ELF-1 (cell line): ENCODE data around the gene MEA1.

Experiments used
- DNase-seq: peaks from one replicate; pipeline ENCODE4 v3.0.0-alpha.2; 2016; ENCODE audit warnings: low read depth, low spot score

MEA1 gene

DNA sequence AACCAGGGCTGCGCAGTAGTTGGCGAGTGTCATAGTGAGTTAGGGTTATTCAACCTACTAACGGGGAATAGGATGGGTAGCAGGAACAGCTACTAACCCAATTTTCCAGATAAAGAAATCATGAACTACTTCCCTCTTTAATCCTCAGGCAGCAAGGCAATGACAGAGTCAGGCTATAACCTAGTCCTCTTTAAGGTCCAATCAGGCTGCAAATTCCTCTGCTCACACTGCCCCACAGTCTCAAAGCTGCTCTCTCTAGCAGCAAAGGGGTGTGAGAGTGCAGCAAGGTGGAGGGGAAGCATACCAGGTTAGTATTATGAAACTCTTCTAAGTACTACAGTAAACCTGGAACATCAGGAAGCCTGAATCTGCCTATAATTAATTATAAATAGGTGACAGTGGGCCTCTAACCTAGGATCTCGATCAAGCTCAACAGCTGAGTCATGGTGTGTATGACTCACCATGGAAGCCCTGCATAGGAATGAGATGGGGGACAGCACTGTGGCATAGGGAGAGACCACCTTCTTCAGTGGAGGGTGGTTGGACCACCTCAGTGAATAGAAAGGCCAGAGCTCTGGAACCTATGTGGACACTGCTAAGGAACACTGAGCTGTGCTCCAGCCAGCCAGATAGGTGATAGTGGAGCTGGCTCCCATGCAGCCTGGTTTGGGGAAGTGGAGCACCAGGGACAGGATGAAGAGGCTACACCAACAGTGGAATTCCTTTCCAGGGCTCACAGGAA lies 42.7 kb downstream of the MEA1 start:
- peak; percentile 13 for DNase-seq

GRCh38 chr6:42969934-42970333 lies 43.8 kb downstream of the MEA1 start:
- DNase-seq = peak; percentile 15

GRCh38 chr6:42969431-42969830 lies 44.3 kb downstream of the MEA1 start:
- DNase-seq = peak; percentile 23

DNA sequence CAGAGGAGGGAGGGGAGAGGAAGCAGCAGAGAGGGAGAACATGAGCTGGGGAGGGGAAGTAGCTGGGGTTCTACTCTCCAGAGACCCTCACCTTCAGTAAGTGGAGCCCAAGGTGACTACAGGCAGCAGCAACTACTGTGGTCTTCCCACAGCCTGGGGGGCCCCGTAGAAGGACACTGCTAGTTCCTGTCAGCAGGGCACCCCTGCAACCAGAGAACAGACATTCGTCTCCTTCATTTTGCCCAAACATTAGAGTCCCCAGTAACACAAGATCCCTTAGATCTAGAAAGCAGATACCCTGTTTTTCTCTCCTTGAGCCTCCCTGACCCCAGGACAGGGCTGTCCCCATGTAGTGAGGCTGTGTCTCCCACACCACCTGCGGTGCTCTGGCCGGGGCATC lies 45.0 kb downstream of the MEA1 start:
- DNase-seq = no peak

DNA sequence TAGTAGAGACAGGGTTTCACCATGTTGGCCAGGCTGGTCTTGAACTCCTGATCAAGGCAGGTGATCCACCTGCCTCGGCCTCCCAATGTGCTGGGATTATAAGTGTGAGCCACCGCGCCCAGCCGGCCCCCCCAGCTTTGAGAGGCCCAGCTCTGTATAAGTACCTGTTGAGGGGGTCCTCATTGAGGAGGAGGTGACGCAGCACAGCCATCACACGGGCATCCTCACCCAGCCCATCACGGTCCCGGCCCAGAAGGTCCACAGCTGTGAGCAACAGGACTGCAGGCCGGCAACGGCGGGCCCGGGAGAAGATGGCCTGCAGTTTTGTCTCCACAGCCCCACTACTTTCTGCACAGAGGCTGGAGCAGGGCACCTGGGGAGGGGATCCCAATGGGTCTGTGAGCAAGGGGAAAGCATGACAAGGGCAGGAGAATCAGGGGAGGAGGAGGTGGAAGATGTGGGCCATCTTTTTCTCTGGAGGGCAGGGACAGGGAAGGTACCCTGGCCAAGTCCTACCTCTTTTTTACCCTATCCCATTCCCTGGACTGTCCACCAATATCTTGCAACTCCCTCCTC lies 45.5 kb downstream of the MEA1 start:
- no peak for DNase-seq

DNA sequence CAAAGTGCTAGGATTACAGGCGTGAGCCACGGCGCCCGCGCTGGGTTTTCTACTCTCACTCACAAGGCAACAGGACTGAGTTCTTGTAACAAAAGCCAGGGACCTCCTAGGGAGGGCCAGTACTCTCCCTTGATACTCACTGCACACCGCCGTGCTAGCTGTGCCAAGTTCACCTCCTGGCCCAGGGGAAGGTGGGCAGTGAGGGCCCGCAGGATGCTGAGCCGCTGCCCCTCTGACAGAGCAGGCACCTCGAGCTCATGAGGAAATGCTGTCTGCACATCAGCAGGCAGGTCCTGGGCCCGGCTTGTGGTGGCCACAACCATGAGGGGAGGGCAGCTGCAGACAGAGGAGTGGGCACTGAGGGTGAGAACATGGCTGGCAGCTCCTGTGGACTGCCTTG lies 46.5 kb downstream of the MEA1 start:
- DNase-seq = no peak

DNA sequence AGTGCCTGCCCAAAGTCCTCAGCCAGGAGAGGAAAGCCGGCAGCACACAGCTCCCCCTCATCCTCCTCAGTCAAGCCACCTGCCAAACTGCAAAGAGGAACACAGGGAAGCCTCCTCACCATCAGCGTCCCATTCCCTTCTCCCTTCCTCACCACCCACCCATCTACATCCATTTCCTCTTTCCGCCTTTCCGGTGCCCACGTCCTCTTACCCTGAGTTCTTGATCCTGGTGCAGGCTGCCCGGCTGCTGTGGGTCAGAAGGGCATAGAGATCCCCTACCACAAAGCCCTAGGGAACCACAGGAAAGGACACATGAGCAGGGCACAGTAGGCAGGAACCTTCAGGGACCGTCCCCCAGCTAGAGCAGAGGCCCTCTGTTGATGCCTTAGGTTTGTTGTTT lies 47.2 kb downstream of the MEA1 start:
- DNase-seq = no peak

GRCh38 chr6:42963855-42964605 lies 49.7 kb downstream of the MEA1 start:
- DNase-seq = peak; percentile 89

DNA sequence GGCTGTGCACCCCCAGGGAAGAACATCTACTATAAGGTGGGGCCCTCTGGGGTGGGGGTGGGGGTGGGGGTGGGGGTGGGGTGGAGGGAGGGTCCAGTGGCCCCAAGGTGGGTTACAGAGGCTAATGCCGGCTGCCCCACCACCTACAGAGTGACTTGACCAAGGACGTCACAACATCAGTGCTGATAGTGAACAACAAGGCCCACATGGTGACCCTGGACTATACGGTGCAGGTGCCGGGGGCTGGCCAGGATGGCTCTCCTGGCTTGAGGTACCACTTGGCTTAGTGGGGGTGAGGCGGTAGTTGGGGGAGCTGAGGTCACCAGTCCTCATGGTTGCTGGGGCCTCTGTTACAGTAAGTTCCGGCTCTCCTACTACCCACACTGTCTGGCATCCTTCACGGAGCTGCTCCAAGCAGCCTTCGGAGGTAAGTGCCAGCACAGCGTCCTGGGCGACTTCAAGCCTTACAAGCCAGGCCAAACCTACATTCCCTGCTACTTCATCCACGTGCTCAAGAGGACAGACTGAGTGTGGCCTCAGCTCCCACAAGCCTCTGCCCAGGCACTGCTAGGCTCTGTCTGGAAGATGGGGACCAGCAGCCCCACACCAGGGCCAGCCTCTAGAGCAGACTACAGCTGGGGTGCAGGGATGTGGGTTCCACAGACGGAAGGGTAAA lies 50.4 kb downstream of the MEA1 start:
- no peak for DNase-seq

GRCh38 chr6:42962502-42963178 lies 51.1 kb downstream of the MEA1 start:
- DNase-seq = no peak

DNA sequence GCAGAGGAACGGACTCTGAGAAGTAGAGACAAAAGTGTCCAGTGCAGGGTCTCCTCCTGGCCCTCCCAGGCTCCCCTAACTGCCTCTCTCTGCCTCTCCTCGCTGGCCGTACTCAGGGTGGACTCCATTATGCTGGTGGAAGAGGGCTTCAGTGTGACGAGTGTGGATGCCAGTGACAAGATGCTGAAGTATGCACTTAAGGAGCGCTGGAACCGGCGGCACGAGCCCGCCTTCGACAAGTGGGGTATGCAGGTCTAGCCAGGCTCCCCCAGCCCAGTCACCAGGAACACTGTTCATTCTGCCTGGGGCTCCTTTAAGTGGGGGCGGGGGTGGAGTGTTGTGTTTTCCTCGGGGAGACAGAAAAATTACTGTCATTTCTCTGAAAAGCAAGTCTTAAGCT lies 51.6 kb downstream of the MEA1 start:
- no peak for DNase-seq
